22Rv1 (cell line): ENCODE data around the gene ANKRD28.
"Not testable (repeated sequence)": the region's sequence is repeated elsewhere in the genome, so short reads cannot be mapped to it uniquely, and the experiment has no call there.

Experiments
- H3K27ac ChIP-seq: fragments of 450-650 bp; 2 replicates; pipeline ENCODE4 v1.5.1; 2017
- ZFX ChIP-seq: fragments of 450-650 bp; IDR thresholded peaks from 2 replicates; pipeline ENCODE4 v1.6.1; 2017; ENCODE audit warnings: antibody characterized with exemption, borderline replicate concordance
- TF ChIP-seq, protein P1 (sequence below): fragments of 450-650 bp; IDR thresholded peaks from 2 replicates; pipeline ENCODE4 v1.5.1; 2017; ENCODE audit warnings: mild to moderate bottlenecking

Gene ANKRD28

DNA sequence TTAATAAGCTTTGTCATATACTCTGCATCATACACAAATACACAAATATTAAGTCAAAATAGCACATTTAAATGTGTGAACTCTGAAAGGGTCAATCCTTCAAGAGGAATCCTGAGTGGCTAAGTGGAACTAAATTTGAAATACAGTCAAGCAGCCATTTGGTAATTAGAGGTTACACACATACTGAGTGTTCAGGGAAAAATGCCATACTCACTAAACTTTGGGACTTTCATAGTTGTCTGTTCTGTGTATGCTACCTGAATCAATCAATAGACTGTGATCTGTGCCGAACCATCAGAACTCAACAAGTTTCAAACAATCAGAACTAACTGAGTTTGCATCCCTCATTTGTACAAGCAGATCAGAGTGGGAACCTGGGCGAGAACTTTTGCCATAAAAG is 15.3 kb downstream of the ANKRD28 start:
- TF ChIP-seq, protein P1, sequence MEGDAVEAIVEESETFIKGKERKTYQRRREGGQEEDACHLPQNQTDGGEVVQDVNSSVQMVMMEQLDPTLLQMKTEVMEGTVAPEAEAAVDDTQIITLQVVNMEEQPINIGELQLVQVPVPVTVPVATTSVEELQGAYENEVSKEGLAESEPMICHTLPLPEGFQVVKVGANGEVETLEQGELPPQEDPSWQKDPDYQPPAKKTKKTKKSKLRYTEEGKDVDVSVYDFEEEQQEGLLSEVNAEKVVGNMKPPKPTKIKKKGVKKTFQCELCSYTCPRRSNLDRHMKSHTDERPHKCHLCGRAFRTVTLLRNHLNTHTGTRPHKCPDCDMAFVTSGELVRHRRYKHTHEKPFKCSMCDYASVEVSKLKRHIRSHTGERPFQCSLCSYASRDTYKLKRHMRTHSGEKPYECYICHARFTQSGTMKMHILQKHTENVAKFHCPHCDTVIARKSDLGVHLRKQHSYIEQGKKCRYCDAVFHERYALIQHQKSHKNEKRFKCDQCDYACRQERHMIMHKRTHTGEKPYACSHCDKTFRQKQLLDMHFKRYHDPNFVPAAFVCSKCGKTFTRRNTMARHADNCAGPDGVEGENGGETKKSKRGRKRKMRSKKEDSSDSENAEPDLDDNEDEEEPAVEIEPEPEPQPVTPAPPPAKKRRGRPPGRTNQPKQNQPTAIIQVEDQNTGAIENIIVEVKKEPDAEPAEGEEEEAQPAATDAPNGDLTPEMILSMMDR, result no peak
- no peak for TF ChIP-seq ZFX
- H3K27ac ChIP-seq, result no peak overlapping the region

GRCh38 chr3:15781637-15782402 is 16.0 kb downstream of the ANKRD28 start:
- TF ChIP-seq ZFX, result no peak
- TF ChIP-seq, protein P1, result no peak

DNA sequence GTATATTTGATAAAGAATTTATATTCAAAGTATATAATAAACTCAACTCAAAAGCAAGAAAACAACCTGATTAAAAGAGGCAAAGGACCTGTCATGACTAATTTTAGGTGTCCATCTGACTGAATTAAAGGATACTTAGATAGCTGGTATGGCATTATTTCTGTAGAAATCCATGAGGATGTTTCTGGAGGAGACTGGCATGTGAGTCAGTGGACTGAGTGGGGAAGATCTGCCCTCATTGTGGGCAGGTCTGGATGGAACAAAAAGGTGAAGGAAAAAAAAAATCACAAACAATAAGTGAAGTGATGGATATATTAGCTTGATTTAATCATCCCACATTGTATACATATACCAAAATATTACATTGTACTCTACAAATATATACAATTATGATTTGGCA is 16.6 kb downstream of the ANKRD28 start:
- no peak overlapping the region for H3K27ac ChIP-seq
- TF ChIP-seq, protein P1, result no peak
- TF ChIP-seq ZFX, result no peak

More at GRCh38 chr3:15781637-15782402, 16.0 kb downstream of the ANKRD28 start:
- H3K27ac ChIP-seq, result no peak overlapping the region

- TF ChIP-seq ZFX, result no peak
- TF ChIP-seq, protein P1, result no peak
- H3K27ac ChIP-seq, result no peak overlapping the region
Measured at GRCh38 chr3:15779111-15779510, 18.7 kb downstream of the ANKRD28 start.

DNA sequence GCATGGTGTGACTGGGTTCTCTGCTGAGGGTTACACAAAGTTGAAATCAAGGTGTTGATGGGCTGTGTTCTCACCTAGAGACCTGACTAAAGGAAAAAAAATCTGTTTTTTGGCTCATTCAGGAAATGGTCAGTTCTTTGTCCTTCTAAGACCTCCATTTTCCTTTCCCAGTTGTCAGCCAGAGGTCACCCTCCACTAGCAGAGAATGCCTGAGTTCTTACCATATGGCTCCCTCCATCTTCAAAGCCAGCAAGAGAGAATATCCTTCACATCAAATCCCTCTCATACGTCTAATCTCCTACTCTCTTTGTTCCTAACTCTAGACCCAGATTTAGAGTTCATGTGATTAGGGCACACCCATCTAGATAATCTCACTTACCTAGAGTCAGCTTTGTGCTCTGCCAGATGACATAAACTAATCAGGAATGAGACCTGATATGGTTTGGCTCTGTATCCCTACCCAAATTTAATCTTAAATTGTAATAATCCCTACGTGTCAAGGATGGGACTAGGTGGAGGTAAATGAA is 19.4 kb downstream of the ANKRD28 start:
- no peak overlapping the region for H3K27ac ChIP-seq
- TF ChIP-seq ZFX, result no peak
- TF ChIP-seq, protein P1, result no peak

GRCh38 chr3:15774931-15775560 is 22.7 kb downstream of the ANKRD28 start:
- not testable (repeated sequence) for H3K27ac ChIP-seq

DNA sequence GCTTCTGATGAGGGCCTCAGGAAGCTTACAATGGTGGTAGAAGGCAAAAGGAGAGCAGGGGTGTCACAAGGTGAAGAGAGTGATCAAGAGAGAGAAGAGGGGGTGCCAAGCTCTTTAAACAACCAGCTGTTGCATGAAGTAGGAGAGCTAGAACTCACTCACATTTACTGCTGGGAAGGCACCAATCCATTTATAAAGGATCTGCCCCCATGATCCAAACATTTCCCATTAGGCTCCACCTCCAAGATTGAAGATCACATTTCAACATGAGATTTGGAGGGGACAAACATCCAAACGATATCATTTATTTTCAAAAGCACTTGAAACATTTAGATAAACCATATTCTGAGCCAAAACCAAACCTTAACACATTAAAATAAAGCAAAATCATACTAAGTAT is 26.3 kb downstream of the ANKRD28 start:
- H3K27ac ChIP-seq, result no peak overlapping the region
- TF ChIP-seq ZFX, result no peak
- TF ChIP-seq, protein P1, result no peak
